HUDEP-2 (cell line): ENCODE measurements around the gene TAF11.
"Not testable (repeated sequence)": the region's sequence is repeated elsewhere in the genome, so short reads cannot be mapped to it uniquely, and the experiment has no call there.

ENCODE experiments used
- DNase-seq, 76 experiments: peaks; one replicate each; lab custom pipeline; 2025; ENCODE audit not compliant: unreplicated experiment in 76 of 76; lab: John Stamatoyannopoulos, UW

Gene TAF11

GRCh38 chr6:34906826-34907225 lies 19.0 kb upstream of the TAF11 start:
- DNase-seq: no peak

- no peak for DNase-seq
Measured at GRCh38 chr6:34904990-34905613, 17.3 kb upstream of the TAF11 start.

GRCh38 chr6:34901930-34902329 lies 14.1 kb upstream of the TAF11 start:
- no peak for DNase-seq

- DNase-seq: no peak
Measured at GRCh38 chr6:34900321-34901031, 12.6 kb upstream of the TAF11 start.

- DNase-seq: not testable (repeated sequence)
Measured at GRCh38 chr6:34899748-34900147, 11.9 kb upstream of the TAF11 start.

- no peak for DNase-seq
Measured at GRCh38 chr6:34897716-34898115, 9.9 kb upstream of the TAF11 start.

GRCh38 chr6:34897130-34897529 lies 9.3 kb upstream of the TAF11 start:
- DNase-seq: no peak

- DNase-seq: no peak
Measured at GRCh38 chr6:34894693-34895092, 6.9 kb upstream of the TAF11 start.

GRCh38 chr6:34891296-34891695 lies 3.5 kb upstream of the TAF11 start:
- no peak for DNase-seq

- no peak for DNase-seq
Measured at GRCh38 chr6:34890533-34890925, 2.7 kb upstream of the TAF11 start.

- DNase-seq: peak in 71 of 76 experiments; percentile 21 to 91 (median 76)
Measured at GRCh38 chr6:34888874-34889555, 1.2 kb upstream of the TAF11 start, which contains the start of gene ANKS1A. Gene ANKS1A, plus strand, starts transcription at chr6:34889255. Its CDS starts 148 bp downstream, at chr6:34889403.

GRCh38 chr6:34888514-34888856 lies 643 bp upstream of the TAF11 start:
- peak in 2 of 76 experiments; percentile 48 to 59 for DNase-seq

- DNase-seq: not testable (repeated sequence)
Measured at GRCh38 chr6:34885837-34886236, 2.0 kb downstream of the TAF11 start.

GRCh38 chr6:34884996-34885395 lies 2.8 kb downstream of the TAF11 start:
- DNase-seq: no peak

GRCh38 chr6:34884073-34884472 lies 3.8 kb downstream of the TAF11 start:
- not testable (repeated sequence) for DNase-seq

GRCh38 chr6:34877869-34878485 lies 9.9 kb downstream of the TAF11 start:
- no peak for DNase-seq

- no peak for DNase-seq
Measured at GRCh38 chr6:34877259-34877658, 10.6 kb downstream of the TAF11 start.

- DNase-seq: no peak
Measured at GRCh38 chr6:34876472-34876871, 11.4 kb downstream of the TAF11 start.

- DNase-seq: no peak
Measured at GRCh38 chr6:34875292-34876213, 12.3 kb downstream of the TAF11 start.

GRCh38 chr6:34872332-34872731 lies 15.5 kb downstream of the TAF11 start:
- no peak for DNase-seq
